GM12865 (cell line): ENCODE measurements around the gene DAGLB.

Source experiments
- DNase-seq: peaks from one replicate; pipeline ENCODE4 v3.0.0; 2010; ENCODE audit warnings: low read depth
- H3K4me3 ChIP-seq: 2 replicates; pipeline ENCODE4 v1.5.1; 2011; ENCODE audit warnings: mild to moderate bottlenecking, low read depth, low read length, control low read depth
- TF ChIP-seq, protein P1 (sequence below): IDR thresholded peaks from 2 replicates; pipeline ENCODE4 v1.5.1; 2011; ENCODE audit warnings: low read length, control low read depth, low read depth, inconsistent platforms; ENCODE audit not compliant: insufficient read depth; ENCODE audit errors: missing control alignments

DAGLB gene

DNA sequence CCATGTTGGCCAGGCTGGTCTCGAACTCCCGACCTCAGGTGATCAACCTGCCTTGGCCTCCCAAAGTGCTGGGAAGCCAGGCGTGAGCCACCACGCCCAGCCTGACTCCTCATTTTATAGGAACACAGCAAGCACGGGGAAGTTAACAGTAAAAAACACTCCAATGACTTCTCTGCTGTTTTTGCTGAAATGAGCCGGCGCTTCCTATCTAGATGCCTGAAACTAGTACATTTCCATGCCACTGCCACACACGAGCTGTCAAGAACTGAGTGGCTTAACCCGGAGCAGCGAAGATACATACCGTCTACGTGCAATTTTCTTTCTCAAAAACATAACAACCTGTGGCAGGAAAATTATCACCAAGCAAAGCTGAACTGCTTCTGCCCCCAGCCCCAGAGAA, 16.8 kb downstream of the DAGLB start:
- no peak for DNase-seq
- no peak overlapping the region for H3K4me3 ChIP-seq
- TF ChIP-seq, protein P1, sequence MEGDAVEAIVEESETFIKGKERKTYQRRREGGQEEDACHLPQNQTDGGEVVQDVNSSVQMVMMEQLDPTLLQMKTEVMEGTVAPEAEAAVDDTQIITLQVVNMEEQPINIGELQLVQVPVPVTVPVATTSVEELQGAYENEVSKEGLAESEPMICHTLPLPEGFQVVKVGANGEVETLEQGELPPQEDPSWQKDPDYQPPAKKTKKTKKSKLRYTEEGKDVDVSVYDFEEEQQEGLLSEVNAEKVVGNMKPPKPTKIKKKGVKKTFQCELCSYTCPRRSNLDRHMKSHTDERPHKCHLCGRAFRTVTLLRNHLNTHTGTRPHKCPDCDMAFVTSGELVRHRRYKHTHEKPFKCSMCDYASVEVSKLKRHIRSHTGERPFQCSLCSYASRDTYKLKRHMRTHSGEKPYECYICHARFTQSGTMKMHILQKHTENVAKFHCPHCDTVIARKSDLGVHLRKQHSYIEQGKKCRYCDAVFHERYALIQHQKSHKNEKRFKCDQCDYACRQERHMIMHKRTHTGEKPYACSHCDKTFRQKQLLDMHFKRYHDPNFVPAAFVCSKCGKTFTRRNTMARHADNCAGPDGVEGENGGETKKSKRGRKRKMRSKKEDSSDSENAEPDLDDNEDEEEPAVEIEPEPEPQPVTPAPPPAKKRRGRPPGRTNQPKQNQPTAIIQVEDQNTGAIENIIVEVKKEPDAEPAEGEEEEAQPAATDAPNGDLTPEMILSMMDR: no peak

DNA sequence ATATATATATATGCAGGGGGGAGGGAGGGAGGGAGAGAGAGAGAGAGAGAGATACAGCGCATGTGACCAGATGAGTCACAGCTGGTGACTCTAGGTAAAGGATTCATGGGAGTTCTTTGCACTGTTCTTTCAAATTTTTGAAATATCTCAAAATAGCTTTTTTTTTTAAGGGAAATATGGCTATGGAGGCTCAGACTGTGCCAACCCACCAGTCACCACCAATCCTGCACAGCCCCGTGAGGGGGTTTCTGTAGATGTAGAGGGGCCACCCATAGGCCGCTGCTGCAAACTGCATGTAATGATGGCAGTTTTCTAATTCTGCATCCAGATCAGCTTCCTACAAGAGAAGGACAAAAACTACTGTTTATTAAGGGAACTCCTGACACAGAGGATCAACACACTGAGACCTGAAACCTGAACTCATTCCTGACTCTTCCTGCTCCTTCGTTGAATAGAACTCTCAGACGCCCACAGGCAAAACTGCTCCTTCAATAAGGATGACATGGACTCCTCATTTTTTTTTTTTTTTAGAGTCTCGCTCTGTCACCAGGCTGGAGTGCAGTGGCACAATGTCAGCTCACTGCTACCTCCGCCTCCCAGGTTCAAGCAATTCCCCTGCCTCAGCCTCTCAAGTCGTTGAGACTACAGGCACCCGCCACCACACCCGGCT, 17.3 kb downstream of the DAGLB start:
- DNase-seq: no peak
- no peak overlapping the region for H3K4me3 ChIP-seq
- TF ChIP-seq, protein P1: no peak

DNA sequence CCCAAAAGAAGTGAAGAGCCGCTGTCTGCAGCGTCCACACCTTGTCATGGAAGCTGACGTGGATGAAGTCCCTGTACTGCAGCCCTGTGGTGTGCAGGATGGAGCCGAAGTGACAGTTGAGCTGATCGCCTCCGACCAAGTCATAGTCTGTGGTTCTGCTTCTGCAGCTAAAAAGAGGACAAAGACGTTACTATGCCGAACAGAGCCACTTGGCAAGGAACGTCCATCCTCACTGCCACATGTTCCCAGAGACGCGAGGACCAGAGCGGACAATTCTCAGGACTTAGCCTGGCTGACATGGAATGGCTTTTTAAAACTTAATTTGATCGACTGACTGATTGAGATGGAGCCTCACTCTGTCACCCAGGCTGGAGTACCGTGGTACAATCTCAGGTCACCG, 21.8 kb downstream of the DAGLB start:
- H3K4me3 ChIP-seq: no peak overlapping the region
- DNase-seq: no peak
- TF ChIP-seq, protein P1: no peak

DNA sequence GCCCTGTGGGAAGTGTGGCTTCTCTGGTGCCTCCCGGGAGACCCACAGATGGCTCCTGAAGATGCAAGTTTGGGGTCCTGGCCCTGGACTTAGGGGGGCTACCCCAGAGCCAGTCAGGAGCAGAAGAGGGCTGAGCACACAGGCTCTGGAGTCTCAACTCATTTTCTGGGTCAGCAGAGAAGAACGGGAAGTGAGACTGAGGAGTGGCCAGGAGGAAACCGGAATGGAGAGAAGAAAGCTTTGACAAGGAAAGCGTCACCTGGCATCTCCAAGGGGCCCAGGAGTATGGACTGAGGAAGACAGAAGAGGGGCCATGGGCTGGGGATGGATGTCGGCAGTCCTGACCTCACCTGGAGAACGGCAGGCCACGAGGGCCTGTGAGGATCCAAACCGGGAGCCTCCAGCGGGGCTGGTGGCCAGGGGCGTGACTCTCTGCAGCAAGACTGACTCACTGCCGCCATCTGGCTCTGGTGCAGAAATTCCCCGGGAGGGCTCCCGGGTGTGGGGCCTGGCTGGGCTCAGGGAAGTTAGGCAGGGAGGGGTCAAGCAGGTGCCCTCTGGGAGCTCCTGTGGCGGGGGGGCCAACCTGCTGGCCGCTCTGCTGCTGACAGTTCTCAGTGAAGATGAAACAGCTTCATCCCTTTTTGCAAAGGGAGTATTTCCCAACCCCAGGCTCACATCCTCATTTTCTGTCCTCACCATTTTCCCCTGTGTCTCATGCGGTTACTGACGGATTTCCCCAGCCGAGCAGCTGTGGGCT, 23.6 kb downstream of the DAGLB start:
- no peak for DNase-seq
- no peak overlapping the region for H3K4me3 ChIP-seq
- TF ChIP-seq, protein P1: no peak

DNA sequence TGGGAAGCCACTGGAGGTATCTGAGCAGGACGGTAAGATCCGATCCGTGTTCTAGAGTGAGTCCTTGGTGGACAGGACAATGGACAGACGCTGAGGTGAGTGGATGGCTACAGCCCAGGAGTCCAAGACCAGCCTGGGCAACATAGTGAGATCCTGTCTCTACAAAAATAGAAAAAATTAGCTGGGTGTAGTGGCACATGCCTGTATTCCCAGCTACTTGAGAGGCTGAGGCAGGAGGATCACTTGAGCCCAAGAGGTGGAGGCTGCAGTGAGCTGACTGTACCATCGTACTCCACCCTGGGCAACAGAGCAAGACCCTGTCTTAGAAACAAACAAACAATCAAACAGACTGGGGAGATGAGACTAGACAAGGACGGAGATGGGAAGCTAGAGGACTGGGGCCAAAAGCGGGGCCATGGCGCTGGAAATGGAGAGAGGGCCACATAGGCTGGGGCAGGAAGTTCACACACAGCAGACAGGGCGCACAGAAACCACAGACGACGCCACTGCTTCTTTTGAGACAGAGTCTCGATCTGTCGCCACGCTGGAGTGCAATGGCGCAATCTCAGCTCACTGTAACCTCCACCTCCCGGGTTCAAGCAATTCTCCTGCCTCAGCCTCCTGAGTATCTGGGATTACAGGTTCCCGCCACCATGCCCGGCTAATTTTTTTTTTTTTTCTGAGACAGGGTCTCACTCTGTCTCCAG, 24.7 kb downstream of the DAGLB start:
- DNase-seq: no peak
- TF ChIP-seq, protein P1: no peak
- no peak overlapping the region for H3K4me3 ChIP-seq

DNA sequence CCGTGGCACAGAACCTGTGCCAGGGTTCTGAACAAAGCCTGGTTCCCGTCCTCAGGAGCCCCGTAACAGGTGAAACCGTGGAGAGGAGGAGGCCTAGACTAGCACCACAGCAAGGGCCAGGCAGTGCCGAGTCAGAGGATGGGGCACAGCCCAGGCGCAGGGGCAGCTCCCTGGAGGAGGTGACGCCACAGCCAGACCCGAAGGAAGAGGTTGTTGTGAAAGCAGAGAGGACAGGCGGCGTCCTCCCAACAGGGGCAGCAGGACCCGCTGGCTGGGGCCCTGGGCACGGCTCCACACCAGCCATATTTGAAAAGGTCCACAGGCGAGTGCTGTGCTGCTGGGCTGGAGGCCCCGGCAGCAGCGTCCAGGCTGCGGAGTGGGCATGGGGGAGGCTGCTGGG, 25.7 kb downstream of the DAGLB start:
- no peak for DNase-seq
- TF ChIP-seq, protein P1: no peak
- no peak overlapping the region for H3K4me3 ChIP-seq
